Mesendoderm (in vitro differentiated cells): Measurements from ENCODE around the gene TTBK1.

Experiments used
- DNase-seq: peaks from one replicate; pipeline ENCODE4 v3.0.0; 2013
- H2AK5ac ChIP-seq: 2 replicates; pipeline ENCODE4 v1.6.1; 2013; ENCODE audit warnings: low read length, inconsistent platforms
- H2BK120ac ChIP-seq: 2 replicates; pipeline ENCODE4 v1.6.1; 2013; ENCODE audit warnings: low read depth, mild to moderate bottlenecking, low read length, moderate library complexity, mixed read lengths
- H2BK15ac ChIP-seq: replicated peaks from 2 replicates; pipeline ENCODE4 v1.6.1; 2013; ENCODE audit warnings: low read depth, mild to moderate bottlenecking, moderate library complexity
- H2BK5ac ChIP-seq: 2 replicates; pipeline ENCODE4 v1.6.1; 2013; ENCODE audit warnings: low read length, inconsistent platforms
- H3K18ac ChIP-seq: 2 replicates; pipeline ENCODE4 v1.6.1; 2013; ENCODE audit warnings: mild to moderate bottlenecking, low read length, mixed read lengths
- H3K23ac ChIP-seq: one replicate; pipeline ENCODE4 v1.6.1; 2013; ENCODE audit warnings: low read length
- H3K27ac ChIP-seq: 2 replicates; pipeline ENCODE4 v1.5.1; 2013; ENCODE audit warnings: low read depth, mild to moderate bottlenecking, inconsistent platforms, low read length, moderate library complexity
- H3K27me3 ChIP-seq: 2 replicates; pipeline ENCODE4 v1.6.1; 2013; ENCODE audit warnings: low read length, control low read depth, mild to moderate bottlenecking, inconsistent platforms; ENCODE audit not compliant: insufficient read depth, poor library complexity
- H3K36me3 ChIP-seq: 2 replicates; pipeline ENCODE4 v1.6.1; 2013; ENCODE audit warnings: low read length, inconsistent platforms; ENCODE audit not compliant: control insufficient read depth, insufficient read depth
- H3K4ac ChIP-seq: one replicate; pipeline ENCODE4 v1.6.1; 2013; ENCODE audit warnings: low read depth, mild to moderate bottlenecking, low read length, moderate library complexity
- H3K4me1 ChIP-seq: 2 replicates; pipeline ENCODE4 v1.6.1; 2013; ENCODE audit warnings: low read depth, low read length, inconsistent platforms; ENCODE audit not compliant: control insufficient read depth
- H3K4me2 ChIP-seq: 2 replicates; pipeline ENCODE4 v1.6.1; 2013; ENCODE audit warnings: low read length
- H3K4me3 ChIP-seq: 2 replicates; pipeline ENCODE4 v1.5.1; 2013; ENCODE audit warnings: mild to moderate bottlenecking, low read length
- H3K56ac ChIP-seq: one replicate; pipeline ENCODE4 v1.6.1; 2013; ENCODE audit warnings: low read length
- H3K79me1 ChIP-seq: 2 replicates; pipeline ENCODE4 v1.6.1; 2013; ENCODE audit warnings: low read length, inconsistent platforms
- H3K79me2 ChIP-seq: 2 replicates; pipeline ENCODE4 v1.6.1; 2013; ENCODE audit warnings: mild to moderate bottlenecking, low read length; ENCODE audit not compliant: control insufficient read depth, insufficient read depth
- H3K9ac ChIP-seq: 2 replicates; pipeline ENCODE4 v1.6.1; 2013; ENCODE audit warnings: low read length, inconsistent platforms
- H4K5ac ChIP-seq: one replicate; pipeline ENCODE4 v1.6.1; 2013; ENCODE audit warnings: low read length
- H4K8ac ChIP-seq: one replicate; pipeline ENCODE4 v1.6.1; 2013; ENCODE audit warnings: low read depth, mild to moderate bottlenecking, control low read depth, low read length, moderate library complexity
- WGBS: extraction: QIAGEN DNeasy Blood & Tissue Kit; methylation state at CpG from one replicate; pipeline ENCODE4 v1.1.7; 2013; ENCODE audit warnings: low lambda C conversion rate, missing lambda C conversion rate; ENCODE audit not compliant: insufficient coverage; ENCODE audit errors: extremely low coverage; 5-methylcytosine and 5-hydroxymethylcytosine counted together

TTBK1 gene

DNA sequence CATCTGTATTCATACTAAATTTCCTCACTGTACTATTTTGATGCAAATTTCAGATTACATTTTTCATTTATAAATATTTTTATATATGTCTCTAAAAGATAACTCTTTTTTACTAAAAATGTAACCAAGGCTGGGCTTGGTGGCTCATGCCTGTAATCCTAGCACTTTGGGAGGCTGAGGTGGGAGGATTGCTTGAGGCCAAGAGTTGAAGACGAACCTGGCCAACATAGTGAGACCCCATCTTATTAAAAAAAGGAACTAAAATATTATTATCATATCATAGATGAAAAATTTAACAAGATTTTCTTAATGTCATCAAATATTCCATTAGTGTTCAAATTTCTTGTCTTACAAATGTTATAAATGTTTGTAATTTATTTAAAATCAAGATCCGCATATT is 7.4 kb upstream of the TTBK1 start:
- Histone ChIP-seq H3K27ac (no peak overlapping the region), H3K18ac (no peak overlapping the region), H2BK5ac (no peak overlapping the region), H3K56ac (no peak overlapping the region), H3K79me1 (no peaks in the 10 kb centered on the region), H2BK120ac (no peak overlapping the region), H3K4me3 (no peak overlapping the region), H3K36me3 (no peaks in the 10 kb centered on the region), H3K9ac (no peak overlapping the region), H3K23ac (no peak overlapping the region), H3K27me3 (peaks cover 3% of the 10 kb centered on the region), H3K79me2 (no peaks in the 10 kb centered on the region), H3K4me1 (no peaks in the 10 kb centered on the region), H2BK15ac (no peak overlapping the region), H2AK5ac (no peak overlapping the region), H4K8ac (no peak overlapping the region), H4K5ac (no peak overlapping the region), H3K4ac (no peak overlapping the region), H3K4me2 (no peak overlapping the region)
- no peak for DNase-seq
- WGBS, result no CpG with 5 or more reads among the region's 2 CpGs

DNA sequence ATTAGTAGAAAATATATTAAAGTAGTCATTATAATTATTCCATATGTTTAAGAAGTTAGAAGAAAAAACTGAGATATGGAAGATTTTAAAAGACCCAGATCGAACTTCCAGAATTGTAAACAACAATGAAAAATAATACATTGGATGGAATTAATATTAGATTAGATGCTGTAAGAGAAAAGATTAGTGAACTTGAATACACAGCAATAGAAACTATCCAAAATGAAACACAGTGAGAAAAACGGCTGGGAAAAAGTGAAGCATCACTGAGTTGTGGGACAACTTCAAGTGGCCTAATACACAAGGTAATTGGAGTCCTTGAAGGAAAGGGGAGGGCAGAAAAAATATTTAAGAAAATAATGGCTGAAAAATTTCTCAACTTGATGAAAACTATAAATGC is 4.2 kb upstream of the TTBK1 start:
- Histone ChIP-seq H3K9ac (no peak overlapping the region), H3K18ac (no peak overlapping the region), H3K36me3 (no peaks in the 10 kb centered on the region), H2BK15ac (no peak overlapping the region), H3K4me3 (no peak overlapping the region), H3K79me2 (no peaks in the 10 kb centered on the region), H3K27ac (no peak overlapping the region), H3K4me2 (no peak overlapping the region), H3K23ac (no peak overlapping the region), H2AK5ac (no peak overlapping the region), H3K27me3 (peaks cover 17% of the 10 kb centered on the region), H3K79me1 (no peaks in the 10 kb centered on the region), H3K4ac (no peak overlapping the region), H3K56ac (no peak overlapping the region), H3K4me1 (no peaks in the 10 kb centered on the region), H2BK5ac (no peak overlapping the region), H4K5ac (no peak overlapping the region), H4K8ac (no peak overlapping the region), H2BK120ac (no peak overlapping the region)
- DNase-seq, result no peak
- no CpG with 5 or more reads among the region's 2 CpGs for WGBS

DNA sequence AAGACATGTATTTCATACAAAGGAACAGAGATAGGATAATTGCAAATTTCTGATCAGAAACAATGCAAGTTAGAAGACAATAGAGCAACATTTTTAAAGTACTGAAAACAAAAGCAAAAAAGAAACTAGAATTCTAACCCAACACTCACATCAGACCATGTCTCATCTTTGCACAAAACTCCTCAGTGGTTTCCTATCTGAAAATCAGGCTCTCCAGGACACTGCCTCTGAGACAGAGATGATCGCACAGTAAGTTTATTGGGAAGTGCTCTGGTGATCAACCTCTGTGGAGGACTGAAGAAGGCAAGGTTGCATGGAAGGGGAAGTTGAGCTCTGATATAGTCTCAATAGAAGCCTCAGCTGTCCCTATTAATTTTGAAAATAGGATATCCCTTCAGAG is 2.3 kb upstream of the TTBK1 start:
- Histone ChIP-seq H3K4me1 (no peaks in the 10 kb centered on the region), H4K8ac (no peak overlapping the region), H2BK5ac (no peak overlapping the region), H3K9ac (no peak overlapping the region), H3K18ac (no peak overlapping the region), H2AK5ac (no peak overlapping the region), H3K79me1 (no peaks in the 10 kb centered on the region), H3K27ac (no peak overlapping the region), H2BK15ac (no peak overlapping the region), H3K56ac (no peak overlapping the region), H3K4ac (no peak overlapping the region), H3K23ac (no peak overlapping the region), H3K4me2 (no peak overlapping the region), H4K5ac (no peak overlapping the region), H2BK120ac (no peak overlapping the region), H3K79me2 (no peaks in the 10 kb centered on the region), H3K4me3 (no peak overlapping the region), H3K27me3 (peaks cover 34% of the 10 kb centered on the region), H3K36me3 (no peaks in the 10 kb centered on the region)
- WGBS, result no CpG with 5 or more reads among the region's 1 CpG
- no peak for DNase-seq

DNA sequence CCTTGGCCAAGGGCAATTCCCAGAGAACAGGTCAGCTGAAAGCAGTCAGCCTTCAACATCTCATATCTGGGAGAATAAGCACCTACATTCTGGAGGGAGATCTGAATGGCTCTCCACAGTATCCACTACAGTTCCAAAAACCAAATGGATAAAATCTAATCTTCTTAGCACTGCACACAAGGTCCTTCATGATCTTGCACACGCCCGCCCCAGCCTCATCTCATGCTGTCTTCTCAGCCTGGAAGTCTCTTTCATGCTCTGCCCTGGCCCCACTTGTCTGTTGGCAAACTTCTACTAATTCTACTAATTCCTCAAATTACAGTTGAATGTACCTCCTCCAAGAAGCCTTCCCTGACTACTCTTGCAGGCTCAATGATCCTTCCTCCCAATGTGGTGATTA is 1.8 kb upstream of the TTBK1 start:
- no peak overlapping the region for H3K9ac ChIP-seq
- H4K5ac ChIP-seq, result no peak overlapping the region
- H3K4ac ChIP-seq, result no peak overlapping the region
- H3K36me3 ChIP-seq, result no peaks in the 10 kb centered on the region
- WGBS, result no CpG with 5 or more reads among the region's 2 CpGs
- H3K18ac ChIP-seq, result no peak overlapping the region
- H3K56ac ChIP-seq, result no peak overlapping the region
- no peak overlapping the region for H3K27ac ChIP-seq
- no peak overlapping the region for H2BK5ac ChIP-seq
- no peak overlapping the region for H2BK15ac ChIP-seq
- no peak overlapping the region for H2BK120ac ChIP-seq
- peaks cover 35% of the 10 kb centered on the region for H3K27me3 ChIP-seq
- no peaks in the 10 kb centered on the region for H3K4me1 ChIP-seq
- no peaks in the 10 kb centered on the region for H3K79me2 ChIP-seq
- DNase-seq, result no peak
- no peak overlapping the region for H4K8ac ChIP-seq
- H3K4me2 ChIP-seq, result no peak overlapping the region
- H2AK5ac ChIP-seq, result no peak overlapping the region
- H3K23ac ChIP-seq, result no peak overlapping the region
- no peaks in the 10 kb centered on the region for H3K79me1 ChIP-seq
- no peak overlapping the region for H3K4me3 ChIP-seq

DNA sequence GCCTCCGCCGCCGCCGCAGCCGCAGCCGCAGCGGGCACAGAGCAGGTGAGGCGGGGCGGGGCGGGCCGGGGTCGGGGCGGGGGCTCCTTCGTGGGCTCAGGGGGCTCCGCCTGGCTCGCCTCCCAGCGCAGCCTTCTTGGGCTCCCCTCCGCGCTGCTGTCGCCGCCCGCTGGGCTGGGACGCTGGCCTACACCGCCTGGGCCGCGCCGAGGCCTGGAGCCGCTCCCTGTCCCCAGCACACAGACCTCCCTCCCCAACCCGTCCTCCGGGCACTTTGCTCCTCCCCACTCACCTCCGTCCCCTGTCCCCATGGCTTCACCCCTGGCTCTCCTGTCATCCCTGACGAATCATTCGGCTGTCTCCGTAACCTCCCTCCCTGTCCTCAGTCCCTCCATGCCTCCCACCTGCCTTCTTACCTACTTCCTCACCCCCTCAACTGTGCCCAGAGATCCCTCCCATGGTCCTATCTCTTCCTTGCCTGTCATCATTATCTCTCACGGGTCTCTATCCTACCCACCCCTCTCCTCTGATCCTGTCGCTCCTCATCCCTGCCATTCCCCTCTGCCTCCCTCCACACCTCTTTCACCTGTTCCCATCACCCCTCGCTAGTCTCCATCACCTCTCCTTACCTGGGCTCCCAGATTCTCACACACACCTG is 512 bp downstream of the TTBK1 start:
- Histone ChIP-seq H3K4ac (no peak overlapping the region), H2BK120ac (no peak overlapping the region), H2BK5ac (no peak overlapping the region), H3K9ac (no peak overlapping the region), H4K5ac (no peak overlapping the region), H3K4me1 (no peaks in the 10 kb centered on the region), H4K8ac (no peak overlapping the region), H3K56ac (no peak overlapping the region), H3K36me3 (no peaks in the 10 kb centered on the region), H2AK5ac (no peak overlapping the region), H3K23ac (no peak overlapping the region), H3K4me3 (no peak overlapping the region), H3K4me2 (no peak overlapping the region), H3K79me1 (no peaks in the 10 kb centered on the region), H2BK15ac (no peak overlapping the region), H3K27ac (no peak overlapping the region), H3K79me2 (no peaks in the 10 kb centered on the region), H3K18ac (no peak overlapping the region), H3K27me3 (peaks cover 35% of the 10 kb centered on the region)
- DNase-seq, result no peak
- WGBS, result no CpG with 5 or more reads among the region's 37 CpGs
